GM12874 (cell line): ENCODE data around the gene EMC1.

Experiments
- TF ChIP-seq, protein P1 (sequence below): IDR thresholded peaks from 2 replicates; pipeline ENCODE4 v1.5.1; 2011; ENCODE audit warnings: low read depth, mild to moderate bottlenecking, control low read depth, low read length, moderate library complexity; ENCODE audit not compliant: insufficient read depth

The EMC1 gene

DNA sequence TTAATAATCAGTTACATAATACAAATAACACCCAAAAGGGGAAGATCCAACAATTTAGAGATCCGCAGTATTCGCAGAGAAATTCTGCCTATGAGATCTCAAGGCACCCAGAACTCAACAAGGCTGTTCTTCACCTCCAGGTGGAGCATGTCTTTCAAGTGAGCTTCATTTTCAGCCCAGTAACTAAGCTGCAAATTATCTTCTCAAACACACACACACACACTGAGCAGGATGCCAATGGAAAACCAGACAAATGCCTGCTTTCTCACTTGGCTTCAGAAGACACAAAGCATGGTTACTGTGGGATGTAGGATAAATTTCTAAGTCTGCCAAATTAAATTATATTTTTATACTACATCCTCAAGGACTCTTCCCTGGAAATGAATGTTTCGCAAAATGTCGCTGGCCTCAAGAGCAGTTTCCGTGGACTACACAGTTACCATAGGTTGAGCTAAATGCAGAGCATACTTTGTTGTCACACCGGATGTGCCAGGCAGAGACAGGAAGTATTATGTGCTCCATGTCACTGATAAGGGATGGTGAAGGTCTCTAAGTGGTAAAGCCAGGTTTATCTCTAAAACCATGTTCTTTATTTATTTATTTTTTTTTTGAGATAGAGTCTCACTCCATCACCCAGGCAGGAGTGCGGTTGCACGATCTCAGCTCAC is 71.6 kb downstream of the EMC1 start:
- TF ChIP-seq, protein P1, sequence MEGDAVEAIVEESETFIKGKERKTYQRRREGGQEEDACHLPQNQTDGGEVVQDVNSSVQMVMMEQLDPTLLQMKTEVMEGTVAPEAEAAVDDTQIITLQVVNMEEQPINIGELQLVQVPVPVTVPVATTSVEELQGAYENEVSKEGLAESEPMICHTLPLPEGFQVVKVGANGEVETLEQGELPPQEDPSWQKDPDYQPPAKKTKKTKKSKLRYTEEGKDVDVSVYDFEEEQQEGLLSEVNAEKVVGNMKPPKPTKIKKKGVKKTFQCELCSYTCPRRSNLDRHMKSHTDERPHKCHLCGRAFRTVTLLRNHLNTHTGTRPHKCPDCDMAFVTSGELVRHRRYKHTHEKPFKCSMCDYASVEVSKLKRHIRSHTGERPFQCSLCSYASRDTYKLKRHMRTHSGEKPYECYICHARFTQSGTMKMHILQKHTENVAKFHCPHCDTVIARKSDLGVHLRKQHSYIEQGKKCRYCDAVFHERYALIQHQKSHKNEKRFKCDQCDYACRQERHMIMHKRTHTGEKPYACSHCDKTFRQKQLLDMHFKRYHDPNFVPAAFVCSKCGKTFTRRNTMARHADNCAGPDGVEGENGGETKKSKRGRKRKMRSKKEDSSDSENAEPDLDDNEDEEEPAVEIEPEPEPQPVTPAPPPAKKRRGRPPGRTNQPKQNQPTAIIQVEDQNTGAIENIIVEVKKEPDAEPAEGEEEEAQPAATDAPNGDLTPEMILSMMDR: no peak

DNA sequence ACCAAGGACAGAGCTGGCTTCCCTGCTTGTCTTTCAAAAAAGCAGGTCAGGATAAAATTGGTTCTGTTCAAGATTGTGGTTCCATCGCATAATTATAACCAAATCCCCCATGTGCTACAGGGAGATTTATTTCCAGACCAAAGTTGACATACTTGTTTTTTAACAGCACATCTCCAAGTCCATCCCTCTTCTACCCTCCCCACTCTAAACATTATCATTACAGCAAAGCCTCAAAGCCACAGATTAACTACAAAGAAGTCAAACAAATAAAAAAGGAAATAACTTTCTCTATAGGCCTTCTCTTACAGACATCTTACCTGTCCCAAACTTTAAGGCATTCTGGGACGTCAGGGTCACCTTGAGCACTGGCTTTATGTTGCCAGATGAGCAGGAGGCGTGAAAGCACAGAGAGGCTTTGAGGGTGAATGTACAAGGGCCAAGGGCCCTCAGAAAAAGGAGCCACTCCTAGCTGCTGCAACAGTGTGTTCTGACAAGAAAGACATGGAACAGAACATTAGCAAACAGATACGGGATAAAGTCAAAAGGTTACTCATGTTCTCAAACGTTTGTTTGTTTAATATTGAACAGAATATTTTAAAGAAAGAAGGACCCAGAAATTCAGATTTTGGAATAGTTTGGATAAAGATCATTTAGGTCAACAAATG is 72.5 kb downstream of the EMC1 start:
- TF ChIP-seq, protein P1: no peak

DNA sequence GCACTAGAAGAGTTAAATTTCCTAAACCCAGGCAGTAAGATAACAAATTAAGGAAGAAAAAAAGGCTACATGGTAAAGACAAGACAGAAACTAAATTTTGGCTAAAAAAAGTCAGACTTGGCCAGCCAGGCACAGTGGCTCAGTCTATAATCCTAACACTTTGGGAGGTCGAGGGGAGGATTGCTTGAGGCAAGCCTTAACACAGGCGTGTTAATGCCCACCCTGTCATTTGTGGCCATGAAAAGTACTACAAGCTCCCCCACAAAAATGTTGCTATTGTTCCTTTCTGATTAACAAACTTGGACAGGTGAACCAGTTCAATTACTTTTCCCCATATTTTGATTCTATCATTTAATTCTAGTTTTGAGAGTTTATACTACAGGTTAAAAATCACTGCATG is 73.5 kb downstream of the EMC1 start:
- TF ChIP-seq, protein P1: no peak

DNA sequence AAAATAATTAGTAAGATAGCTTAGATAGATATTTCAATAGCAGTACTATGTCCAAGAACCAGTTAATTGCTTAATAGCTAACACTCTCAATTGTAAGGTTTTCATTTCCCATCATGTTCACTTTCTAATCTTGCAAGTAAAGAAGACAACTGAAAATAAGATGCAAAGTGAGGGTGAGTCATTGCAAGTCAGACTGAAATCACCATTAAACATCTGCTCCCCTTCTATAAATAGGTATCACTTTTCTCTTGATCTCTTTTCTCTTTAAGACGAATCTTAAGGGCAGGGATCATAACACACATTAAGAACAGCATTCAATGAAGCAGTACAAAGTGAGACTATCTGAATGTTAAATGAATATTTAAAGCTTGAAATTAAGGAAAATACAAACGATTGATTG is 81.7 kb downstream of the EMC1 start:
- TF ChIP-seq, protein P1: no peak

- TF ChIP-seq, protein P1: no peak
Observed at GRCh38 chr1:19167140-19167539, 84.2 kb downstream of the EMC1 start.

DNA sequence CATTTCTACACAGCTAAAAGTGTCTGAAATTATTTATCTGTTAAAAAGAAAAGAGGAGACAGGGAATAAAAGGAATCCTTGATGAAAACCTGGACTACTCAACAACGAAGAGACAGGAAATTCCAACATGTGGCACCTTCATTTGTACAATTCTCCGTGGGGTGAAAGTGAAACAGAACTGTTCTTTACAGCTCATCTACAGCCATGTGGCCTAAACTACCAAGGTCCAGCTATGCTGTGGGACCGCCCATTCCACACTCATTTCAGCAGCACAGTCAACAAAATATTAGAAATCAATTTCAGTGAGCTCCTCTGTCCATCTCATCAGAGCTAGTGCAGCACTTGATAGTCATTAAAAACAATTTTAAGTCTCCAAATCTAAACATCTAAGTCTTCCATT is 85.3 kb downstream of the EMC1 start:
- TF ChIP-seq, protein P1: no peak
